SKM-1 (cell line): ENCODE measurements around the gene NLRP7.
"Not testable (repeated sequence)": the region's sequence is repeated elsewhere in the genome, so short reads cannot be mapped to it uniquely, and the experiment has no call there.

Experiments
- DNase-seq: peaks from one replicate; lab custom pipeline; 2025; ENCODE audit not compliant: unreplicated experiment; lab: John Stamatoyannopoulos, UW

Gene NLRP7

GRCh38 chr19:54919646-54920563, 27.4 kb downstream of the NLRP7 start:
- DNase-seq = not testable (repeated sequence)

- no peak for DNase-seq
Observed at GRCh38 chr19:54918499-54918898, 28.8 kb downstream of the NLRP7 start.

- DNase-seq = no peak
Observed at GRCh38 chr19:54916822-54917221, 30.5 kb downstream of the NLRP7 start.

GRCh38 chr19:54907899-54908298, 39.4 kb downstream of the NLRP7 start:
- not testable (repeated sequence) for DNase-seq

- no peak for DNase-seq
Observed at GRCh38 chr19:54906819-54907218, 40.5 kb downstream of the NLRP7 start.

GRCh38 chr19:54905803-54906511, 41.4 kb downstream of the NLRP7 start, which contains the start of gene NCR1:
Gene NCR1 (plus strand): TSS chr19:54906148. CDS start chr19:54906188, 40 bp downstream.
- no peak for DNase-seq

- no peak for DNase-seq
Observed at GRCh38 chr19:54905421-54905802, 41.9 kb downstream of the NLRP7 start.

- DNase-seq = not testable (repeated sequence)
Observed at GRCh38 chr19:54904261-54904660, 43.1 kb downstream of the NLRP7 start.

- no peak for DNase-seq
Observed at GRCh38 chr19:54903303-54903702, 44.0 kb downstream of the NLRP7 start.

- DNase-seq = no peak
Observed at GRCh38 chr19:54902061-54902460, 45.3 kb downstream of the NLRP7 start.

- not testable (repeated sequence) for DNase-seq
Observed at GRCh38 chr19:54901153-54901552, 46.2 kb downstream of the NLRP7 start.

- not testable (repeated sequence) for DNase-seq
Observed at GRCh38 chr19:54899646-54900045, 47.7 kb downstream of the NLRP7 start.

- not testable (repeated sequence) for DNase-seq
Observed at GRCh38 chr19:54898685-54899084, 48.6 kb downstream of the NLRP7 start.

GRCh38 chr19:54896036-54896435, 51.3 kb downstream of the NLRP7 start:
- DNase-seq = no peak

GRCh38 chr19:54894106-54894505, 53.2 kb downstream of the NLRP7 start:
- DNase-seq = not testable (repeated sequence)

GRCh38 chr19:54893406-54893805, 53.9 kb downstream of the NLRP7 start:
- DNase-seq = no peak

GRCh38 chr19:54889566-54889965, 57.8 kb downstream of the NLRP7 start:
- no peak for DNase-seq

GRCh38 chr19:54888239-54888638, 59.1 kb downstream of the NLRP7 start:
- no peak for DNase-seq

- DNase-seq = no peak
Observed at GRCh38 chr19:54883228-54883627, 64.1 kb downstream of the NLRP7 start.

- no peak for DNase-seq
Observed at GRCh38 chr19:54882758-54883157, 64.6 kb downstream of the NLRP7 start.

GRCh38 chr19:54881884-54882283, 65.4 kb downstream of the NLRP7 start:
- DNase-seq = no peak

GRCh38 chr19:54877471-54877870, 69.9 kb downstream of the NLRP7 start:
- DNase-seq = no peak
